Activated CD8-positive, alpha-beta T cell treated with anti-CD3 and anti-CD28 coated beads, Interleukin-2, amount 10 ng/mL, durations not matched to agents 7 days and 5 days (primary cell): ENCODE measurements around the gene ZNF576. TPM values are rescaled to one million over a fixed set of nuclear protein-coding genes. Genes with fewer than 3 reads are reported as not detected.
"Not testable (repeated sequence)": the region's sequence is repeated elsewhere in the genome, so short reads cannot be mapped to it uniquely, and the experiment has no call there.

Source experiments
- ATAC-seq: fragments of 150-1000 bp; cut with Tn5 transposase; one replicate; pipeline ENCODE4 v1.10.0; 2021; ENCODE audit warnings: moderate library complexity
- CTCF ChIA-PET: fragments of 350-600 bp; sonication (Branson Sonifier 250); formaldehyde crosslinking; loops from one replicate; lab custom pipeline; 2021; ENCODE audit warnings: antibody characterized with exemption; lab: Charles Lee
- POLR2A ChIA-PET: fragments of 350-600 bp; sonication (Branson Sonifier 250); formaldehyde crosslinking; loops from one replicate; lab custom pipeline; 2021; ENCODE audit warnings: antibody characterized with exemption; lab: Charles Lee
- DNase-seq: peaks from one replicate; pipeline ENCODE4 v3.0.0-alpha.2; 2020
- H3K27ac Mint-ChIP-seq: one replicate; pipeline ENCODE4 v1.8.0; 2021; ENCODE audit warnings: mild to moderate bottlenecking, mixed read lengths
- H3K27me3 Mint-ChIP-seq: one replicate; pipeline ENCODE4 v1.8.0; 2021; ENCODE audit warnings: low read depth, mixed read lengths
- H3K36me3 Mint-ChIP-seq: one replicate; pipeline ENCODE4 v1.8.0; 2021; ENCODE audit warnings: low read depth, mixed read lengths
- H3K4me1 Mint-ChIP-seq: one replicate; pipeline ENCODE4 v1.8.0; 2021; ENCODE audit warnings: low read depth, mixed read lengths
- H3K4me3 Mint-ChIP-seq: one replicate; pipeline ENCODE4 v1.8.0; 2021; ENCODE audit warnings: mild to moderate bottlenecking, mixed read lengths
- H3K9me3 Mint-ChIP-seq: one replicate; pipeline ENCODE4 v1.8.0; 2022; ENCODE audit warnings: mixed read lengths; ENCODE audit not compliant: insufficient read depth
- total RNA-seq, 2 experiments: library from RNA; stranded (reverse); gene quantifications; one replicate each; pipeline ENCODE4 v1.2.3, GENCODE V29; 2021

The ZNF576 gene
- total RNA-seq, 2 experiments from 2014 or later, result 14.1 to 17.3 TPM

- Mint-ChIP-seq H3K9me3 (no peaks in the 10 kb centered on the region), H3K4me3 (no peak overlapping the region), H3K27me3 (peaks cover 22% of the 10 kb centered on the region), H3K27ac (no peak overlapping the region), H3K4me1 (peaks cover under 1% of the 10 kb centered on the region), H3K36me3 (no peaks in the 10 kb centered on the region)
- ATAC-seq (no peak), DNase-seq (no peak)
- ChIA-PET POLR2A (no interaction called here), CTCF (interaction anchor here (1.2 kb wide), 1 partner anchor 38 kb away, joined by 5 read pairs; the partner anchor contains the start of gene IRGQ)
These were observed 37.1 kb downstream of the ZNF576 start for GRCh38 chr19:43633520-43633919.

GRCh38 chr19:43634068-43634467, 37.7 kb downstream of the ZNF576 start:
- no peak for DNase-seq
- ChIA-PET POLR2A (no interaction called here), CTCF (interaction anchor here (1.2 kb wide), 1 partner anchor 39 kb away, joined by 5 read pairs; the partner anchor contains the start of gene IRGQ)
- peaks cover 6% of the 10 kb centered on the region for H3K4me1 Mint-ChIP-seq
- H3K27ac Mint-ChIP-seq, result no peak overlapping the region
- H3K4me3 Mint-ChIP-seq, result no peak overlapping the region
- no peaks in the 10 kb centered on the region for H3K9me3 Mint-ChIP-seq
- H3K36me3 Mint-ChIP-seq, result no peaks in the 10 kb centered on the region
- no peak for ATAC-seq
- peaks cover 25% of the 10 kb centered on the region for H3K27me3 Mint-ChIP-seq

GRCh38 chr19:43634506-43634871, 38.1 kb downstream of the ZNF576 start:
- ChIA-PET POLR2A (no interaction called here), CTCF (interaction anchor here (1.2 kb wide), 1 partner anchor 39 kb away, joined by 5 read pairs; the partner anchor contains the start of gene IRGQ)
- Mint-ChIP-seq H3K27ac (no peak overlapping the region), H3K36me3 (no peaks in the 10 kb centered on the region), H3K4me1 (peaks cover 8% of the 10 kb centered on the region), H3K27me3 (peaks cover 27% of the 10 kb centered on the region), H3K4me3 (no peak overlapping the region), H3K9me3 (no peaks in the 10 kb centered on the region)
- no peak for ATAC-seq
- no peak for DNase-seq

GRCh38 chr19:43634872-43635560, 38.6 kb downstream of the ZNF576 start:
- Mint-ChIP-seq H3K27ac (no peak overlapping the region), H3K4me1 (peaks cover 9% of the 10 kb centered on the region), H3K36me3 (no peaks in the 10 kb centered on the region), H3K4me3 (no peak overlapping the region), H3K27me3 (peaks cover 29% of the 10 kb centered on the region), H3K9me3 (no peaks in the 10 kb centered on the region)
- POLR2A ChIA-PET, result no interaction called here
- DNase-seq (no peak), ATAC-seq (no peak)
- CTCF ChIA-PET, result interaction anchor here (0.7 kb wide), 1 partner anchor 1459 kb away, joined by 3 read pairs; no protein-coding TSS in a partner anchor

GRCh38 chr19:43635561-43635940, 39.2 kb downstream of the ZNF576 start:
- peaks cover 33% of the 10 kb centered on the region for H3K27me3 Mint-ChIP-seq
- peaks cover 12% of the 10 kb centered on the region for H3K4me1 Mint-ChIP-seq
- H3K27ac Mint-ChIP-seq, POLR2A ChIA-PET, ATAC-seq, H3K36me3 Mint-ChIP-seq, DNase-seq, H3K9me3 Mint-ChIP-seq, H3K4me3 Mint-ChIP-seq, CTCF ChIA-PET: not testable (repeated sequence)

GRCh38 chr19:43636121-43636683, 39.8 kb downstream of the ZNF576 start:
- no peak overlapping the region for H3K4me3 Mint-ChIP-seq
- H3K27me3 Mint-ChIP-seq, result peaks cover 38% of the 10 kb centered on the region
- DNase-seq (no peak), ATAC-seq (no peak)
- no peaks in the 10 kb centered on the region for H3K36me3 Mint-ChIP-seq
- no peaks in the 10 kb centered on the region for H3K9me3 Mint-ChIP-seq
- ChIA-PET POLR2A (no interaction called here), CTCF (no interaction called here)
- peaks cover 14% of the 10 kb centered on the region for H3K4me1 Mint-ChIP-seq
- no peak overlapping the region for H3K27ac Mint-ChIP-seq

GRCh38 chr19:43638214-43638994, 42.0 kb downstream of the ZNF576 start:
- no peak overlapping the region for H3K27ac Mint-ChIP-seq
- peaks cover 17% of the 10 kb centered on the region for H3K4me1 Mint-ChIP-seq
- CTCF ChIA-PET, result interaction anchor here (0.6 kb wide), 1 partner anchor 191 kb away, joined by 3 read pairs; no protein-coding TSS in a partner anchor

GRCh38 chr19:43638995-43639518, 42.7 kb downstream of the ZNF576 start:
- ATAC-seq, result no peak
- CTCF ChIA-PET, result no interaction called here
- POLR2A ChIA-PET, result no interaction called here
- H3K27ac Mint-ChIP-seq, result no peak overlapping the region
- H3K4me3 Mint-ChIP-seq, result peak overlapping the region; percentile 57
- H3K4me1 Mint-ChIP-seq, result peaks cover 17% of the 10 kb centered on the region
- peaks cover 55% of the 10 kb centered on the region for H3K27me3 Mint-ChIP-seq
- H3K36me3 Mint-ChIP-seq, result no peaks in the 10 kb centered on the region
- no peak for DNase-seq
- H3K9me3 Mint-ChIP-seq, result no peaks in the 10 kb centered on the region

More at GRCh38 chr19:43638214-43638994, 42.0 kb downstream of the ZNF576 start:
- no peaks in the 10 kb centered on the region for H3K9me3 Mint-ChIP-seq
- ATAC-seq, result no peak
- peaks cover 54% of the 10 kb centered on the region for H3K27me3 Mint-ChIP-seq
- H3K36me3 Mint-ChIP-seq, result no peaks in the 10 kb centered on the region
- peak overlapping the region; percentile 57 for H3K4me3 Mint-ChIP-seq
- POLR2A ChIA-PET, result no interaction called here
- DNase-seq, result no peak

GRCh38 chr19:43639519-43640423, 43.4 kb downstream of the ZNF576 start, which contains the start of gene CADM4:
TSS of gene CADM4 (minus strand) at chr19:43639850. CDS start at chr19:43639790, 60 bp downstream.
- CTCF ChIA-PET, result no interaction called here
- Mint-ChIP-seq H3K27ac (peak within 1 kb of the TSS; percentile 11), H3K27me3 (peaks cover 55% of the 10 kb centered on the region)

GRCh38 chr19:43640424-43640757, 44.0 kb downstream of the ZNF576 start:
- Mint-ChIP-seq H3K27me3 (peaks cover 55% of the 10 kb centered on the region), H3K27ac (no peak overlapping the region), H3K9me3 (no peaks in the 10 kb centered on the region), H3K4me1 (peaks cover 17% of the 10 kb centered on the region), H3K36me3 (no peaks in the 10 kb centered on the region), H3K4me3 (peak overlapping the region; percentile 70)
- CTCF ChIA-PET, result no interaction called here
- DNase-seq, result no peak
- no peak for ATAC-seq
- POLR2A ChIA-PET, result no interaction called here

More at GRCh38 chr19:43639519-43640423, 43.4 kb downstream of the ZNF576 start, which contains the start of gene CADM4:
- H3K36me3 Mint-ChIP-seq, result no peaks in the 10 kb centered on the region
- POLR2A ChIA-PET, result no interaction called here
- peak within 1 kb of the TSS; percentile 70 for H3K4me3 Mint-ChIP-seq
- ATAC-seq, result peak; percentile 84
- peaks cover 17% of the 10 kb centered on the region for H3K4me1 Mint-ChIP-seq
- no peaks in the 10 kb centered on the region for H3K9me3 Mint-ChIP-seq
- DNase-seq, result peak; percentile 48

GRCh38 chr19:43641333-43641732, 44.9 kb downstream of the ZNF576 start:
- ATAC-seq, result no peak
- Mint-ChIP-seq H3K4me1 (peaks cover 17% of the 10 kb centered on the region), H3K27me3 (peaks cover 52% of the 10 kb centered on the region), H3K27ac (no peak overlapping the region), H3K4me3 (peak overlapping the region; percentile 7), H3K36me3 (peaks cover 2% of the 10 kb centered on the region), H3K9me3 (no peaks in the 10 kb centered on the region)
- ChIA-PET POLR2A (interaction anchor here (0.7 to 1.7 kb wide), 3 partner anchors 12 to 138 kb away, joined by 3 to 5 read pairs (median 3); no protein-coding TSS in a partner anchor), CTCF (interaction anchor here (0.8 to 1.4 kb wide), 2 partner anchors 11 to 24 kb away, joined by 3 to 4 read pairs; no protein-coding TSS in a partner anchor)
- DNase-seq, result no peak
